ENCODE measurements around the gene XYLT1.

XYLT1 gene

DNA sequence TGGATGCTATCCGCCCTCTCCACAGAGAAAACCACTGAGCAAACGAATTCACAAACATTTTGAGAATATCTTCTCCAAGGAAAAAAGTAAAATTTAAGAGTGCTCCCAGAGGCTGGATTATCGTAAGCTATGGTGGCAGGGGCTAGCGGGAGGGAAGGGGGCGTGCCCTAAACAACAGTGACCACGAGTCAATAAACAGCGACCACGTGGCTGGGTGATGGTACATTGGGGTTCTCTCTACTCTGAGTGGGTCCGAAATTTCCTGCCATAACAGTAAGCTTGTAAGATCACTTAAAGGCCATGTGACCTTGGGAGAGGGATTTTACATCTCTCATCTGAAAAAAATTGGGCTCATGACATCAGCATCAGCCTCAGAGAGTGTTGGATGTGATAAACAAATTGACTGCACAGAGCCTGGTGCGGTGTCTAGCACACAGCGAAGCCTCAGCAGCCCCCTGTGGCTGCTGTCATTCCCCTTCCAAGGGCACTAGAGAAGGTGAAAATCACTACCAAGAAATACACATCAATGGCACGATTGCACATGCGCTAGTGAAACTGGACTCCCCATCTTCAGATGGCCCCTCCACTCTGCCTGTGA lies 213.2 kb downstream of the XYLT1 start:
- DNase-seq = no peak
- Histone ChIP-seq H3K27me3 (ENCODE audit: insufficient read depth, low read depth, severe bottlenecking) (no peaks in the 10 kb centered on the region), H3K36me3 (no peaks in the 10 kb centered on the region), H3K27ac (no peak overlapping the region), H3K4me3 (ENCODE audit: low read depth, low read length) (no peak overlapping the region), H3K9me3 (ENCODE audit: severe bottlenecking) (no peaks in the 10 kb centered on the region)
- TF ChIP-seq CTCF (IDR thresholded peaks at IDR 0.05; ENCODE audit: low read depth, low read length) = no peak

DNA sequence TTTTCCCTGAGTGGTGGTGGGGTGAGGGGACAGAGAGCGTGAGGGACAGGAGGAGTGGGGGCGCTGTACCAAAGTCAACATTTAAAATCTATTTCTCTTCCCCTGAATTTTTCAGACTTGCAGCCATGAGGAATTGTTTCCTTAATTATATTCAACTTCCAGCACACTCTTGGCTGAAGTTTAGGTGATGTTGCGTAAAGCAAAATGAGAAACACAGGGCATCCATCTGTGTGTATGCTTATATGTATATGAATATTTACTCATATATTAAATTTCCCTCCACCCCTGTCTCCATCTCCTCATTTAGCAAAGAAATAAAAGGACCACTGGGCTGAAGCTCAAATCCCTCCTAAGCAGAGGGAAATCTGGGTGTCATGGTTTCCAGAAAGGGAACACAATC lies 218.1 kb downstream of the XYLT1 start:
- Histone ChIP-seq H3K27ac (no peak overlapping the region), H3K9me3 (ENCODE audit: severe bottlenecking) (no peaks in the 10 kb centered on the region), H3K27me3 (ENCODE audit: insufficient read depth, low read depth, severe bottlenecking) (no peaks in the 10 kb centered on the region), H3K4me3 (ENCODE audit: low read depth, low read length) (no peak overlapping the region), H3K36me3 (no peaks in the 10 kb centered on the region)
- no peak for DNase-seq
- no peak for TF ChIP-seq CTCF (IDR thresholded peaks at IDR 0.05; ENCODE audit: low read depth, low read length)

DNA sequence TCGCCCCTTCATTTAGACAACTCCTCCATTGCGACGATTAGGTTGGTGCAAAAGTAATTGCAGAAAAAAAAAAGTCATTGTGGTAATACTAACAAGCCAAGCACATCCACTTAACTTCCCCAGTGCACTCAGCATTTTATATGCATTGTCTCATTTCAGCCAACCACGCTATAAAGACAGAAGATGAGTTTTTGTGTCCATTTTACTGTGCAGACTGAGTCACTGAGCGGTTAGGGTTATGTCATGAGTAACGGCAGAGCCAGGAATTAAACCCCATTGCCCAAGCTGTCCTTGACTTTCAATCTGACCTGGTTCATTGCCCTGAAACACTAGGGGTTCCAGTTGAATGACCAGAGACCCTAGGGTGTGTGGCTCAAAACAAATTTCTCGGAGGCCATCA lies 218.7 kb downstream of the XYLT1 start:
- TF ChIP-seq CTCF (IDR thresholded peaks at IDR 0.05; ENCODE audit: low read depth, low read length) = no peak
- H3K27me3 ChIP-seq (ENCODE audit: insufficient read depth, low read depth, severe bottlenecking) = no peaks in the 10 kb centered on the region
- no peaks in the 10 kb centered on the region for H3K36me3 ChIP-seq
- no peak for DNase-seq
- H3K27ac ChIP-seq = no peak overlapping the region
- H3K4me3 ChIP-seq (ENCODE audit: low read depth, low read length) = no peak overlapping the region
- H3K9me3 ChIP-seq (ENCODE audit: severe bottlenecking) = no peaks in the 10 kb centered on the region

GRCh38 chr16:17251496-17251895 lies 219.3 kb downstream of the XYLT1 start:
- no peaks in the 10 kb centered on the region for H3K27me3 ChIP-seq (ENCODE audit: insufficient read depth, low read depth, severe bottlenecking)
- no peak overlapping the region for H3K4me3 ChIP-seq (ENCODE audit: low read depth, low read length)
- TF ChIP-seq CTCF (IDR thresholded peaks at IDR 0.05; ENCODE audit: low read depth, low read length) = peak; percentile 26; the same call in 1 of the 2 replicates
- no peak overlapping the region for H3K27ac ChIP-seq
- no peaks in the 10 kb centered on the region for H3K36me3 ChIP-seq
- DNase-seq = no peak
- no peaks in the 10 kb centered on the region for H3K9me3 ChIP-seq (ENCODE audit: severe bottlenecking)

DNA sequence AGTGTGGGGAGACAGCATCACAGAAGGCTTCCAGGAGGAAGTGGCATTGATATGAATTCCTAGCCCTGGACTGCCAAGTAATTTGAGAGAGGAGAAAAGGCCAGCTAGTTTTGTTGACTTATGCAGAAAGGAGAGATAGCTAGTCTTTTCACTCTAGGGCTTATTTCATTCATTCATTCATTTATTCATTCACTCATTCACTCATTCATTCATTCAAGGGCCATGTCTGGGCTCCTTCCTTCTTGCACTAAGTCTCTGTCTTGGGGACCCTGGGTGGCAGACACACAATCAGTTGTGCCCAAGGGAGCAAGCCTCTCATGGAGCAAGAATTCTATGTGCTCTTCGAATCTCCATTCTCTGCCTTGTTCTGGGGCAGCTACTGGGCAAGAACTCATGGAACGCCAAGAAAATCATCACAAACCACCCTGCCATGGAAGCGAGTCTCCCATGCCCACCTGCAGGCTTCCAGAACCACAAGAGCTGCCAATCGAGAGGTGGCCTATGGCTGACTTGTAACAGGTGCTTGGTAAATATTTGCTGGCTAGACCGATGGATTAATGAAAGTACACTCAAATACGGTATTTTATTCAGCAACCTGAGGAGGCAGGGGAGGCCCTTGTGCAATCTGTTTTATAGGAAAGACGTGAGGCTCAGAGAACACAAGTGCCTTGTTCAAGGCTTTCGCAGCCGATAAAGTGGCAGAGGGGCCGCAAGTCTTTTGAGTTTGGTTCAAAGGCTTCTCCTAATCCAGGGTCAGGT lies 223.6 kb downstream of the XYLT1 start:
- Histone ChIP-seq H3K36me3 (no peaks in the 10 kb centered on the region), H3K4me3 (ENCODE audit: low read depth, low read length) (no peak overlapping the region), H3K27ac (no peak overlapping the region), H3K9me3 (ENCODE audit: severe bottlenecking) (no peaks in the 10 kb centered on the region), H3K27me3 (ENCODE audit: insufficient read depth, low read depth, severe bottlenecking) (no peaks in the 10 kb centered on the region)
- TF ChIP-seq CTCF (IDR thresholded peaks at IDR 0.05; ENCODE audit: low read depth, low read length) = no peak
- no peak for DNase-seq

Data from WERI-Rb-1 (cell line).